GM21515 (cell line): Measurements from ENCODE around the gene KRT35.

Source experiments
- ATAC-seq: cut with Tn5 transposase; IDR thresholded peaks from one replicate; pipeline ENCODE4 v1.9.1; 2021; ENCODE audit not compliant: unreplicated experiment

Gene KRT35

DNA sequence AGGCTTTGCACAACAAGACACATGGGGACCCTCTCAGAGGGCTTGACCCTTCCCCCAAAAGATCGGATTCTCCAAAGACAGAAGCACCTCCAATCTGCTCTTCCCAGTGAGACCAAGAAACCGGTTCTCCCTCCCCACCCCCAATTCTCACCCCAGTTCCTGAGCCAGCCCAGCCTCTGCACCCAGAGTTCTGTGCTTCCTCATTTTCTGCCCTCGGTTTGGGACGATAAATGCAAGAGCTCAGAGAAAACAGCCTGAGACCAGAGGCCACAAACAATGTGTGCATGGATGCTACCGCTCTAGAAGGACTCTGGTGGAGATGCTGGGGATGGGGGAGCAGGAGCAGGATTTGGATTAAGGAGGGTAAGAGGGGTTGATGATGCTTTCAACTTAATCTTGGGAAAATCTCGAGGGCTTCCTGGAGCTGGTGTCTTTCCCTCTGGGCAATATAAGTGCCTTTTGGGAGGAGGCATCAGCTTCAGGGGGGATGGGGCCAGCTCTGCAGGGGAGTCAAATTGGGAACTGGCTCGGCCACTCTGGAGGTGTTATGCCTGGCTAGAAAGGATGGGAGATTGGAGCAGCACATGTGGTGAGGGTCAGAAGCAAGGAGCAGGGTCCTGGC is 31.7 kb upstream of the KRT35 start:
- ATAC-seq = no peak

DNA sequence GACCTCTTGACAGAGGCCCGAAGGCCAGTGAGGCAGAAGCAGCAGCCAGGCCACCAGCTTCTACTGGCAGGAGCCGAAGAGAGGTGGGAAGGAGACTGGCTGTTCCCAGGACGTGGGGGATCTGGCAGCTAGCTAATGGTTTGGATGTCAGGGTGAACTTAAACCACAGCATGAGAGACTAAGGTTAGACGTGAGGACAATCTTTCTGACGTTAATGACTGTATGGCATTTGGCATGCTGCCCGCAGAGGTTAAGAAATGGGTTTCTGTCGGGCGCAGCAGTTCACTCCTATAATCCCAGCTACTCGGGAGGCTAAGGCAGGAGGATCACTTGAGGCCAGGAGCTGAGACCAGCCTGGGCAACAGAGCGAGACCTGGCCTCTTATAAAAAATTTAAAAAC is 30.8 kb upstream of the KRT35 start:
- no peak for ATAC-seq

DNA sequence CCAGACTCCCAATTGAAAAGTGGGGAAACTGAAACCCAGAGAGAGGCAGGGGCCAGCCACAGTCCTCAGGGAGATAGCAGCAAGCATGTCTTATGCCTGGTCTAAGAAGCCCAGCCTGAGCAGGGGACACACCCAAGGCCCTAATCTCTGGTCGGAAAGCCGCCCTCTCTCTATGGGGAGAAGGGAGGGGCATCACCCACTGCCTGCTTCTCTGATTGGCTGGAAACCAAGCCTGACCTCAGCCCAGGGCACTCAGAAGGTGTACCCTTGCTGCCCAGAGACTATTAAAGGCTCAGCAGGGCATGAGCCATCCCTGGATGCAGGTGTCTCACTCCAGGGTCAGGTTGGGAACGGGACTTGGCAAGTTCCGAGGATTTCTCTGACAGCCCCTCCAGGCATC is 30.2 kb upstream of the KRT35 start:
- no peak for ATAC-seq

DNA sequence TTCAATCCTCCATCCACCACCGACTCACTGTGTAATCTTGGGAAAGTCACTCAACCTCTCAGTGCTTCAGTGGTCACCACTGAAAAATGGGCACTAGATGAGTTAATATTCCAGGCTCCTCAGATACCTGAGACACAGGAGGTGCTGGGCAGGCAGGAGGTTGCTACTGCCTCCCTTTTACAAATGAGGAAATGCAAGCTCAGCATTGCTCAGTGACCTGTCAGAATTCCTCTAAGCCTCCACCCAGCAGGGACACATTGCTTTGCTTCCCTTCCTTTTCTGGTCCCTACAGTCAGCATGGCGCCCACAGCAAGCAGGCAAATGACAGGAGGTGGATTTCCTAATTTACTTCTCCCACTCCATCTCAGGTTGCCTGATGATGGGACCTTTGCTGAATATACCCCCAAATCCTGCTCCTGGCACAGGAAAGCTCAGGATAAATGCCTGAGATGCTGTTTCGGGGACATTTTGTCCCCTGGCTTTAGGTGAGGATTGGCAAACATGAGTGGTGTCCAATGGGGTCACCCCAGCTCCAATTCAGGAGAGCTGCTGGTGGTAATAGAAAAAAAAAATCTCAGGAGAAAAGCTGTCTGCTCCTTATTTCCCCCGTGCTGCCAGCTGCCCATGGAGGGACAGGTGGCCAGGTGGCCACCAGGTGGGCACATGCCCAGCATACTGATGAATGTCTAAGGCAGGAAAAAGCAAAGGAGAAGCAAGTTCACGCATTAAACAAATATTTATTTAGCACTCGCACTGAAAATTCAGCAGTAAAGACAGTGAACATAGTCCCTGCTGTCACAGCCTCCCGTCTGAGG is 29.5 kb upstream of the KRT35 start:
- no peak for ATAC-seq

DNA sequence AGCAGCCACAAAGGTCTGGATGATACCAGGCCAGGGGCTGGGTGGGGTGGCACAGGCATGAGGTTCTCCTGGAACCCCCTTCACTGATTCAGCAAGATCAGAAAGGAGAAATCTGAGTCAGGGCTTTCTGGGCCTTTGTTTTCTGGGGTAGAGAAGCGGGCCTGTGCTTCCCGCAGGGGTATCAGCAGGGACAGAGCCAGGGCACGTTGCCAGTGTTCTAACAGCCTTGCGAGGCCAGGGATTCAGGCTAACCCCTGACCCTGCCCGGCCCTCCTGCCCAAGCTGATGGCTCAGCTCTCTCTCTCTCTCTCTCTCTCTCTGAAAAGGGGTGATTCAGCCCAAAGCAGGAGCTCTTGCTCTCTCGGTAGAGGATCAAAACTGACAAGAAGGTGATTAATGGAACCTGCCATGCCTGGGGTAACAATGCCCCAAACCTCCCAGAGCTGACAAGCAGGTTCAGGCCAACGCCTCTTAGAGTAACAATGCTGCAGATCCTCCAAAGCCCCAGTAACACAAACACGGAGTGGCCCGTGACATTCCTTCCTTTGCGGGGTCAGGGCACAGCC is 26.4 kb upstream of the KRT35 start:
- ATAC-seq = no peak

DNA sequence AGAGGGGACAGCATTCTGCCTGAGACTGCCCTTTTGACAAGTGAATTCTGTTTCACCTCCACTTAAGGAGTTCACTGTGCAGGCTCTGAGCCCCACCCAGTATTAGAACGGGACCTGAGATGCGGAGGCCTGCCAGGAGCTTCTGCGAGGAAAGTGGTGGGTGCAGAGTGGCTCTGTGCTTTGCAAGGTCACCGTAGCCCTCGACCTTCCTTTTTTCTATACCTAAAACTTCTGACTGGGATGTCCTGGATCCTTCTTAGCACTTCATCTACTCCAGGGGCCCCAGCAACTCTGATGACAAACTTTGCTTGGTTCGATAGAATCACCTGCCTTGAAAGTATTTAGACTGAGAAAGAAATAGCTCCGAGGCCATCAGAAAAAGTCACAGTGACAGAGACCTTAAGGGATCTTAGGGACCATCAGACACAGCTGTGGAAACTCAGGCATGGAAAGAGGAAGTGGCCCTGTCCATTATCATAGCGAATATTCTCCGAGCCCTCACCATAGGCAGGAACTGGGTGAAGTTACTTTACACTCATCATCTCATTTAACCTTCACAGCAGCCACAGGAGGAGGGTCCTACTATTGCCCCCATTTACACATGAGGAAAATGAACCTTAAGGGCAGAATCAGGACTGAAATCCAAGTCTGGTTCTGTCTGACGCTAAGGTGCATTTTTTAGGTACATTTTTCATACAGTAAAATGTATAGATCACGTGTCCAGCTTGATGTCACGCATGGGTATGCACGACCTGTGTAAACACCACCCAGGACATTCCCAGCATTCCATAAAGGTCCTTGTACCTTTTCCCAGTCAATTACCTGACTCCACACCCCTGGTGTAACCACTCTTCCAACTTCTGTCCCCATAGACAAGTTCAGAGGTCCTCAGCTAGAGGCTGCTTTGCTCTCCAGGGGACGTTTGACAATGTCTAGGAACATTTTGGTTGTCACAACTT is 25.1 kb upstream of the KRT35 start:
- no peak for ATAC-seq

DNA sequence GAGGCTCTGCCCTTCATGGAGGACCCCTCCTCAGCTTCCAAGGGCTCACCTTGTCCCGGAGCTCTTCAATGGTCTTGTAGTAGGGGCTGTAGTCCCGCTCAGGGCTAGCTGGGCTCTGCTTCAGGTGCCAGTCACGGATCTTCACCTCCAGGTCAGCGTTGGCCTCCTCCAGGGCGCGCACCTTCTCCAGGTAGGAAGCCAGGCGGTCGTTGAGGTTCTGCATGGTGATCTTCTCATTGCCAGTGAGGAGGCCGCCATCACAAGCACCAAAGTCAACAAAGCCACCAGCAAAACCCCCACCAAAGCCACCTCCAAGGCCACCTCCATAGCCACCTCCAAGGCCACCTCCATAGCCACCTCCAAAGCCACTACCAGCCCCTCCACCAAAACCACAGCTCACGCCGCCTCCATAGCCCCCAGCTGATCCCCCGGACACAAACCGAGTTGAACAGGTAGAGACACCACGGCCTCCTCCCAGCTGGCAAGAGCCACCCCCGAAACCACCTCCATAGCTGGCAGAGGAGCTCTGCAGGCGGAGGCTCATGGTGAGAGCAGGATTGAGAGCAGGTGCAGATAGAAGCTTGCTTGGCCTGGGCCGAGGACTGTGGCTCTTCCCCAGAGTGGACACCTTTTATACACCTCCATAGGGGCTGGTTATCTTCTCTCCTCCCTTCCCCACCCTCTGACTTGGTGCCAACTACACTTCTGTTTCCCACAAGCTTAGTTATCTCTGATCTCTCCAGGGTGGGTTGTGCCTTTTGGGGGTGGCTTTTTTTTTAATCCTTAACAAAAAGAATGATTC is 24.3 kb upstream of the KRT35 start, which contains the start of gene KRT13:
KRT13 (minus strand) TSS at position 606 of the 802 bp plus-strand sequence; CDS start at position 544, 62 bp downstream.
- no peak for ATAC-seq

DNA sequence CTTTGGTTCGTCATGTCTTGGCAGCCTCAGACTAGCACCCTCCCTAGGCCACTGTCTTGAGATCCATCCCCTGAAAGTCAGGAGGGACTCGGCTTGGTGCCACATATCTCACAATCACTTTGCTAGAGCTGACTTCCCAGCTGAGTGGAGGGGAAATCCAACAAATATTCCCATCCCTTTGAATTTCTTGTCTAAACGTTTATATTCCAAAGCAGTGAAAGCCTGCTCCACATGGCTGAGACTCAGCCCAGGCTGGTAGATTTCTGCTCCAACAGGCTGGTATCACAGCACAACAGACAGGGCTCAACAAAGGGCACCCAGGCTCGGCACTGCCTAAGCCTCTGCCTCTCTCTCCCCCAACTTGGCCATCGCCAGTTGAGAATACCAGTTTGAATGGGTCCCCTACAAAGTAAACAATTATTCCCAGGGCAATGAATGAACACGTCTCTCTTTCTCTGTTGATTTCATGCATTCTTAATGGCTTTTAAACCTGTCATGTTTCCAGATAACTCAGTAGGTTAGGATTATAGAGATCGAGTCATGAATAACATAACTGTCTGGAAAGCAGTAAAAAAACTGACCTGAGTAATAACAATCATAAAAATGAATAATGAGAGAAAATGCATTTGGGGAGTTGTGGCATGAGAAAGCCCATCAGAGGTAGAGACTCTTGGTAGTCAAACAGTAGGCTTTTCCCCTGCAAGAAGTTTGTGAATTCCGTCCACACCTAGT is 23.5 kb upstream of the KRT35 start:
- ATAC-seq = no peak

DNA sequence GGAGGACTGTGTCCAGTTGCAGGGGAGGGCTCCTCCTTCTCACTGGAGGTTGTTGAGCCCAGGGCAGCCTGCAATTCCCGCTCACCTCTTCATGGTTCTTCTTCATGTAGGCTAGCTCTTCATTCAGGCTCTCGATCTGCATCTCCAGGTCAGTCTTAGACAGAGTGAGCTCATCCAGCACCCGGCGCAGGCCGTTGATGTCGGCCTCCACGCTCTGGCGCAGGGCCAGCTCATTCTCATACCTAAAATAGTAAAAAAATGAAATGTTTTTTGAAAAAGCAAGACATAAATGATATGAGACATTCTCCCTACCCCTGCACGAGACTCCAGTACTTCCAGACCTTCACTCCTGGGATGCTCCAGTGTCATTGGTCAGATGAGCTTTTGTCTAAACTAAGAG is 22.3 kb upstream of the KRT35 start:
- no peak for ATAC-seq

DNA sequence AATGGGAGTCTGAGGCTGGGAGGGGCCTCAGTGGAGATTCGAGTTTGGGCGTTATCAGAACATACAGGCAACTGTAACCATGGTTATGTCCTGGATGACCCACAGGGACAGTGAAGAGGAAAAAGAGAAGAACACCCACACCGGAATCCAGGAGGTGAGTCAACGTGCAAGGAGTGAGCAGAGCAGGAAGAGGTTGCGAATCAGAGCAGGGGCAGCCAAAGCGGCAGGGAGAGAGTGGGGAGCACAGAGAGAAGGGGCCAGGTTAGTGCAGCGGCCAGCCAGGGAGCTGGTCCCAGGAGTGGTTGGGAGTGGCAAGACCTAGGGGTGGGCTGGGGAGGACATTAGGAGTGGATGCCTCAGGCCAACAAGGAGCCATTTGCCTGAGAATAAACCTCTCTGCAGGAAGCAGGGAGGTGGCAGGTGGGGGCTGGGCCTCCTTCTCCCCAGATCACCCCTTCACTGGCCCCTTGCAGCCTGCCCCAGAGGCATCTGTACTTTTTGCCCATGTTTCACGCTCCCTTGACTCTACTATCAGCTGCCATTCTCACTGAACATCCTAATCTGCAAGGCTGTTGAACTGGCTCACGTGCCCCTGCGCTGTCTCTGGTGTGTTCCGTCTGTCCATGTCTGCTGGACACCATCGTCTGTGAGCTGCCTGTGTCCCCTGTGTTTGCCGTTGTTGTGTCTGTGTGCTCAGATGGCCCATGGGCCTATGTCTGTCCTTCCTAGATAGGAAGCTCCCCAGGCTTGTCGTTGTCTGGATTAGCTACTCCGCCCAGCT is 19.4 kb upstream of the KRT35 start:
- ATAC-seq = no peak

DNA sequence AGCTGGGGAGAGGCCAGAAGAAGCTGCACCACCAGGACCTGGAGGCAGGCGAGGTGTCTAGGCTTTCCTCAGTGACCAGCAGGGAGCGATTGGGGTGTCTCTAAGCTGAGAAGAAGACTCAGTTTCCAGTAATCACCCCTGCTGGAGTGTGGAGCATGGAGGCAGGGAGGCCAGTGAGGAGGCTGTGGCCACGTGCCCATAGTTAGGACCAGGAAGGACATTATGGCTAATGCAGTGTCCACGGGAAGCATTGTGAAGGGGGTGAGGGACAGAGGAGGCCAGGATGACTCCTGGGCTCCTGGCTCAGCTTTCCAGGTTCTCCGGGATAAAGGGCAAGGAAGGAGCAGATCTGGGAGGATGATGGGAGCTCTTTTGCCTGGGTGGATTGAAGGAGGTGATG is 18.8 kb upstream of the KRT35 start:
- no peak for ATAC-seq

DNA sequence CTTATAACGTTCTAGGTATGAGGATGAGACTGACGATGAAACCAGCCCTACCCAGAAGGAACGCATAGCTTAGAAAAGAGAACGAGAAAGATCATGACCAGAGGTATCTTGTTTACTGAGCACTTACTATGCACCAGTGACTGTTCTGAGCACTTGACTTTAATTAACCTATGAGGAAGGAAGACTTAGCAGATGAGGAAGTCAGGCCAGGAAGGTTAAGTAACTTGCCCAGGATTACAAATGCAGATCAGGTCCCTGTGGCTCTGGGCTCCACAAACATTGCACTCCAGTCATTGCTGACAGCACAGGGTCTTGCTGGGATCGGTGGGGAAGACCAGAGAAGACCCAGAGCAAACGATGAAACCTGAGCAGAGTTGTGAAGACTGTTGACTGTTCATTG is 17.3 kb upstream of the KRT35 start:
- ATAC-seq = no peak

DNA sequence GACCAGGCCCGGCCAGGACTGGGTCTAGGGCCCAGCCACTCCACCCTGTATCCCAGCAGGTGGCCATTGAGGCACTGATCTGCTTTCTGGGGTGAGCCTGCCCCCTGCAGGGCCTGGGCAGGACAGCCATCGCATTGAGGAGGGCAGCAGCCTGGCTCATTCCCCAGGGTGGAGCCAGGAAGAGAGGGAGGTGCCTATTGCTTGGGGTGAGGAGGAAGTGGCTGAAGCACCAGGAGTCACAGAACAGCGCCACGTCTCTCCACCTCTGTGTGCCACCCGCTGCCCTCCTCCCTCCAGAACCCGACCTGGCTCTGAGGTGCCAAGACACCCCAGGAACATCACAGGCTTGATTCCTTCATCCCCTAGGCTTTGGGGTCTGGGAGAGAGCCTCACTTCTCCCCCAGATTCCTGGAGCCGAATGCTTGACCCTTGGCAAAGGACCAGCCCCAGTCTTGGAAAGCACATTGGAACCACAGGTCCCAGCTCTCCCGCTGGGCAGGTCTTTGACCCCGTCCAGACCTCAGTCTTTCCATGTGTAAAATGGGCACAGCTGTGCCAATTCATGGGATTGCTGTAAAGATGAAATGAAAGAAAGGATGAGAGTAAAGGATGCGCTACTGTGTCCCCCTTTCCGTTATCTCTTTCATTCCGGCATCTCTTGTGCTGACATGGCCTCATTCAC is 16.0 kb upstream of the KRT35 start:
- ATAC-seq = peak; percentile 72

DNA sequence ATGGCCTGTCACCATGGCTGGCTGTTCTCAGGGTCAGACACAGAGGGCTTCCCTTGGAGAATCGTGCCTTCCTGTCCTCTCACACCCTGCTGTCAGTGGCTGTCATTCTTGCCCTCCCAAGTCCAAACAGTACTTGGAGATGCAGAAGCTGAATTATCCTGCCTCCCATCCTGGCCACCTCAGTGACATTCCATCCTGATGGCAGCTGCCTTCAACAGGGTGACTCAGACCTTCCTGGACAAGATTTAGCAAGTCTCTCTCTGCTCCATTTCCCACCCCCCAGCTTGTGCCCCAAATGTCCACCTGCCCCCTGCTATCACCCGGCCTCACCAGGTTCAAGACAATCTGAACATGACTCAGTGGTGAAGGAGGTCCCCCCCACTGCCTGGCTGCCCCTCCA is 13.6 kb upstream of the KRT35 start:
- ATAC-seq = no peak

DNA sequence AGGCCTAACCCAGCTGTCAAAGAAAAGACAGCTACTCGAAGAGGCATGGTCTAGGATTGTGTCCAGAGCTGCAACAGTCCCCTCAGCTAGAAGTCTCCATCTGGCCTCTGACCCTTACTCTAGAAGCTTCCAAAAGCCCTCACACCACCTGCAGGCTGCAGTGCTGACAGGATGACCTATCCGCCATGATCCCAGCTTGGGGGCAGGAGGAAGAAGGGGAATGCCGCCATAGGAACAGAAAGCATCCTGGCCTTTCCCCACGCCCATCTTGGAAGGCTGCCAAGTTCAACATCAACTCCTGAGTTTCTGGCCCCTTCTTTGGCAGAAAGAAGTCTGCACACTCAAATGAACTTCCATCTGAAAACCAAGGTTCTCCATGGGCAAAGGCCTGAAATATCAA is 11.8 kb upstream of the KRT35 start:
- ATAC-seq = no peak

DNA sequence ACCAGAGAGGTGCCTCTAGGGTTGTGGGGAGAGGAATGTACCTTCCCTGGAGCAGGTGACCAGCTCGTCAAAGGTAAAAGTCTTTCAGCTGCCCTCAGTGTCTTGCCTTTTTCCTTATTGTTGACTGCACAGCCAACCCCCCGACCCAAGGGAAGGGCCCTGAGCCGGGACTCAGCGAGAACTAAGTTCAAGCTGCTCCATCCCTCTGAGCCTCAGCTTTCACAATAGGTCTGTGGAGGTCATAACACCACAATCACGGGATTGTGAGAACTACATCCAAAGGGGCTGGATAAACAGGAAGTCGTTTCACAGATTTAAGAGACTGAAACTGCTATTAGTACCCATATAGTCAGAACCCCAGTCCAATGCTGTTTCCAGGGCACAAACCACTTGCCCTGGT is 11.4 kb upstream of the KRT35 start:
- ATAC-seq = no peak

DNA sequence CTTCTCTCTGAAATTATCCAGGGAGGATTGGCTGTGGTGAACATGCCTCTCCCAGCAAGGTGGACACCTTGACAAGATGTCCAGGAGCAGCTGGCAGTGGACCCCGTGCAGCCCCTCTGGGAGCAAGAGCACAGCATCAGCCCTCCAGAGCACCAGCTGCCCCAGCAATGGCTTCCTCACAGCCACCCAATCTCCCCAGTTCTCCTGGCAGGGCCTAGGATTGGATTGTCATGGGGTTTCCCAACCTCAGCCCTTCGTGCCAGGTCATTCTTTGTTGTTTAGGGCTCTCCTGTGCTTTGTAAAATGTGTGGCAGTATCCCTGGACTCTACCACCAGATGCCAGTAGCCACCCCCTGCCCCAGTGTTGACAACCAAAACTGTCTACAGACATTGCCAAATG is 10.5 kb upstream of the KRT35 start:
- no peak for ATAC-seq
